GM12878 (cell line): ENCODE data around the gene NR2F1. TPM values are rescaled to one million over a fixed set of nuclear protein-coding genes. Genes with fewer than 3 reads are reported as not detected.

Experiments used
- ATAC-seq: fragments of 200-7000 bp; cut with Tn5 transposase; 3 replicates; pipeline ENCODE4 v1.9.1; 2020; ENCODE audit warnings: mild to moderate bottlenecking, moderate library complexity
- BruUV-seq: library from RNA; stranded (reverse); fragments of 400-500 nt; replicated peaks from 2 replicates; lab custom pipeline; 2021; lab: Mats Ljungman, UMichigan
- CTCF ChIA-PET: fragments of 300-600 bp; sonication (Branson Sonifier 250); formaldehyde crosslinking; extraction: SDS; loops from one replicate; lab custom pipeline; 2021; ENCODE audit warnings: inconsistent platforms; lab: Yijun Ruan, JAX
- POLR2A ChIA-PET: fragments of 350-600 bp; formaldehyde crosslinking; extraction: SDS; loops from one replicate; lab custom pipeline; 2021; ENCODE audit warnings: inconsistent platforms; lab: Charles Lee
- RAD21 ChIA-PET: fragments of 300-600 bp; sonication (Branson Sonifier 250); formaldehyde crosslinking; loops from one replicate; lab custom pipeline; 2023; ENCODE audit warnings: antibody characterized with exemption; ENCODE audit not compliant: unreplicated experiment; lab: Charles Lee
- SMC1A ChIA-PET: fragments of 300-600 bp; sonication (Branson Sonifier 250); formaldehyde crosslinking; loops from one replicate; lab custom pipeline; 2023; ENCODE audit not compliant: unreplicated experiment, uncharacterized antibody; lab: Charles Lee
- DNase-seq: peaks from one replicate; pipeline ENCODE4 v3.0.0-alpha.2; 2011; ENCODE audit warnings: low read depth, low spot score
- FAIRE-seq: peaks from 3 replicates; lab custom pipeline; 2011; peaks lifted over from hg19 to GRCh38; lab: Jason Lieb, UNC
- H2AFZ ChIP-seq: 2 replicates; pipeline ENCODE4 v1.6.0; 2011; ENCODE audit warnings: low read depth, low read length, control low read depth; ENCODE audit not compliant: control insufficient read depth
- H3K27ac ChIP-seq: 2 replicates; pipeline ENCODE4 v1.5.1; 2011; ENCODE audit warnings: control low read depth; ENCODE audit not compliant: control insufficient read depth, insufficient read depth
- H3K27me3 ChIP-seq, 2 experiments: replicated peaks in 1 of 2; 2 replicates each; pipeline versions ENCODE4 v1.6.0 to v1.6.1; 2011; ENCODE audit warnings: low read length in 1 of 2; ENCODE audit not compliant: control insufficient read depth in 2 of 2, insufficient read depth in 2 of 2
- H3K36me3 ChIP-seq, 2 experiments: 2 replicates each; pipeline ENCODE4 v1.5.1; 2011; ENCODE audit warnings: low read length in 1 of 2; ENCODE audit not compliant: control insufficient read depth in 2 of 2, insufficient read depth in 2 of 2
- H3K4me1 ChIP-seq: 2 replicates; pipeline ENCODE4 v1.6.1; 2011; ENCODE audit warnings: mild to moderate bottlenecking, low read length, moderate library complexity, mixed read lengths; ENCODE audit not compliant: control insufficient read depth, insufficient read depth
- H3K4me2 ChIP-seq: 2 replicates; pipeline ENCODE4 v1.6.0; 2011; ENCODE audit warnings: control low read depth; ENCODE audit not compliant: control insufficient read depth, insufficient read depth
- H3K4me3 ChIP-seq: fragments of 200-600 bp; sonication (generic); 2 replicates; pipeline ENCODE4 v1.5.1; 2016
- H3K79me2 ChIP-seq: 2 replicates; pipeline ENCODE4 v1.6.0; 2011; ENCODE audit warnings: low read length; ENCODE audit not compliant: control insufficient read depth, insufficient read depth
- H3K9ac ChIP-seq: 2 replicates; pipeline ENCODE4 v1.8.0; 2011; ENCODE audit warnings: low read length, control low read depth, mixed read lengths; ENCODE audit not compliant: control insufficient read depth, insufficient read depth
- H3K9me3 ChIP-seq: replicated peaks from 3 replicates; pipeline ENCODE4 v1.5.1; 2011; ENCODE audit warnings: mild to moderate bottlenecking, low read length; ENCODE audit not compliant: control insufficient read depth, insufficient read depth
- H4K20me1 ChIP-seq: 2 replicates; pipeline ENCODE4 v1.6.0; 2011; ENCODE audit not compliant: control insufficient read depth, insufficient read depth
- CHD2 ChIP-seq: IDR thresholded peaks from 2 replicates; pipeline ENCODE4 v1.6.1; 2011; ENCODE audit warnings: low read depth, low read length, improper control_type of control experiment, borderline replicate concordance
- CREB1 ChIP-seq: IDR thresholded peaks from 2 replicates; pipeline ENCODE4 v1.6.1; 2012; ENCODE audit warnings: low read depth, mild to moderate bottlenecking, inconsistent platforms
- HDAC2 ChIP-seq: fragments of 200-600 bp; sonication (generic); IDR thresholded peaks from 2 replicates; pipeline ENCODE4 v1.6.1; 2017
- IRF5 ChIP-seq: fragments of 450-650 bp; IDR thresholded peaks from 2 replicates; pipeline ENCODE4 v1.6.1; 2017; ENCODE audit warnings: borderline replicate concordance
- NBN ChIP-seq: fragments of 450-650 bp; IDR thresholded peaks from 2 replicates; pipeline ENCODE4 v1.6.1; 2016
- RCOR1 ChIP-seq: conservative IDR thresholded peaks from 2 replicates; pipeline ENCODE4 v1.6.1; 2012; ENCODE audit warnings: low read depth, low read length, improper control_type of control experiment
- WGBS: methylation state at CpG from one replicate; pipeline ENCODE4 v1.1.6; 2016; ENCODE audit warnings: low lambda C conversion rate; ENCODE audit not compliant: insufficient replicate concordance, insufficient coverage; ENCODE audit errors: missing lambda C conversion rate; 5-methylcytosine and 5-hydroxymethylcytosine counted together
- in situ Hi-C: fragments of 300-500 bp; cut with MboI; formaldehyde crosslinking; loops from 9 replicates; pipeline ENCODE4 v1.14.3; 2018; ENCODE audit warnings: mixed read lengths
- intact Hi-C: fragments of 100-400 bp; cut with micrococcal nuclease; formaldehyde crosslinking; loops from one replicate; pipeline ENCODE4 v1.14.2; 2022; ENCODE audit not compliant: unreplicated experiment
- polyA plus RNA-seq, 11 experiments: library from polyadenylated mRNA; depleted of rRNA in 4 of 11; unstranded in 6 of 11; stranded (reverse) in 5 of 11; fragments of >200 nt; fragmentation: Nextera tagmentation in 4 of 11; fragmentation: Illumina TruSeq in 1 of 11; extraction: Ambion mirVana in 4 of 11; extraction: Trizol in 1 of 11; gene quantifications; 1 replicate in 1 of 11; 2 replicates in 10 of 11; pipeline versions ENCODE4 v1.2.1 to v1.2.3, GENCODE V29; 2011 to 2016; ENCODE audit warnings: inconsistent platforms in 2 of 11, missing spikeins in 2 of 11, low read depth in 1 of 11
- total RNA-seq, 4 experiments: library from RNA; depleted of rRNA in 3 of 4; stranded (reverse); fragments of >200 nt in 3 of 4; fragmentation: Illumina TruSeq in 1 of 4; extraction: Trizol in 1 of 4; gene quantifications; 2 replicates each; pipeline versions ENCODE4 v1.2.1 to v1.2.3, GENCODE V29; 2013 to 2021

The NR2F1 gene
- total and polyA plus RNA-seq, 10 of the 15 experiments (the other 5 are each of a cell fraction or from before 2014, with no cell fraction given): 0.04 to 0.79 (median 0.36) TPM; not detected in 7

GRCh38 chr5:93585767-93586385, 2.9 kb downstream of the NR2F1 start:
- Histone ChIP-seq H3K27me3 (peaks cover 6 to 27% of the 10 kb centered on the region in 2 experiments), H3K9me3 (no peaks in the 10 kb centered on the region; the same call in 2 of the 3 replicates), H3K36me3 (no peaks in the 10 kb centered on the region), H3K4me2 (no peak overlapping the region), H3K4me1 (peaks cover 7% of the 10 kb centered on the region; the same call in 1 of the 2 replicates), H3K79me2 (no peaks in the 10 kb centered on the region), H4K20me1 (no peaks in the 10 kb centered on the region), H3K27ac (no peak overlapping the region), H3K9ac (no peak overlapping the region), H3K4me3 (no peak overlapping the region), H2AFZ (no peak overlapping the region)
- ChIA-PET RAD21 (interaction anchor here (0.9 to 1.3 kb wide), 2 partner anchors 21 to 216 kb away, joined by 4 to 6 read pairs; no protein-coding TSS in a partner anchor), CTCF (interaction anchor here (0.6 to 2.5 kb wide), 4 partner anchors 9 to 330 kb away, joined by 3 to 16 read pairs (median 3); no protein-coding TSS in a partner anchor), SMC1A (interaction anchor here (0.8 to 2.1 kb wide), 7 partner anchors 10 to 678 kb away, joined by 3 to 12 read pairs (median 4); no protein-coding TSS in a partner anchor), POLR2A (interaction anchor here (0.6 to 1.3 kb wide), 2 partner anchors 9 to 677 kb away, joined by 3 read pairs; no protein-coding TSS in a partner anchor)
- no peak for TF ChIP-seq CHD2
- no peak for TF ChIP-seq HDAC2
- no peak for TF ChIP-seq NBN
- TF ChIP-seq IRF5: no peak
- no peak for TF ChIP-seq CREB1
- no peak for TF ChIP-seq RCOR1
- FAIRE-seq (no peak), DNase-seq (no peak), ATAC-seq (no peak)
- BruUV-seq: no TSS peak
- in situ Hi-C loops: loop anchor here (25.0 kb wide), 1 partner anchor 1101 kb away; no protein-coding TSS in a partner anchor
- intact Hi-C loops: no loop called here
- WGBS: 55% methylated on average over 13 of the region's 13 CpGs
